Loucy (cell line): ENCODE results near the gene JAG2.

Experiments
- EZH2phosphoT487 ChIP-seq: fragments of 200-600 bp; IDR thresholded peaks from 2 replicates; pipeline ENCODE4 v1.6.1; 2018; ENCODE audit warnings: antibody characterized with exemption, mild to moderate bottlenecking, moderate library complexity, borderline replicate concordance
- TF ChIP-seq, protein P1 (sequence below): fragments of 200-600 bp; sonication (generic); conservative IDR thresholded peaks from 2 replicates; pipeline ENCODE4 v1.5.1; 2014; ENCODE audit warnings: mild to moderate bottlenecking, antibody characterized with exemption, low read length

DNA sequence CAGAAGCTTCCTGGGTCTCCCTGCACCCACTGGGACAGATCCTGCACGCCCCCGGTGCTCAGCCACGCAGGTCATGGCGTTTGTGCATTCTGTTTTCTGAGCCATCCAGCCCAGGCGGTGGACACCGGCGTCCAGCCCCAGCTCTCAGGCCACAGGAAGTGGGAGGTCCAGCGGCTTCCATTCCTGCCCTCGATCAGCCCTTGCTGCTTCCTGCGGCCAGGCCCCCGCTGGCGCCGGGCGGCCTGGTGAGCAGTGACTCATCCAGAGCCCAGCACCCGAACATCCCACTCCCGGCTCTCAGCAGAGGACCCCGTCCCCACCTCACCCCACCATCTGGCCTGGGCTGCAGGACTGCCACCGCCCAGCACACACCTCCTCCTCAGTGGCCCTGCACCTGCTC, 30.5 kb upstream of the JAG2 start:
- TF ChIP-seq, protein P1, sequence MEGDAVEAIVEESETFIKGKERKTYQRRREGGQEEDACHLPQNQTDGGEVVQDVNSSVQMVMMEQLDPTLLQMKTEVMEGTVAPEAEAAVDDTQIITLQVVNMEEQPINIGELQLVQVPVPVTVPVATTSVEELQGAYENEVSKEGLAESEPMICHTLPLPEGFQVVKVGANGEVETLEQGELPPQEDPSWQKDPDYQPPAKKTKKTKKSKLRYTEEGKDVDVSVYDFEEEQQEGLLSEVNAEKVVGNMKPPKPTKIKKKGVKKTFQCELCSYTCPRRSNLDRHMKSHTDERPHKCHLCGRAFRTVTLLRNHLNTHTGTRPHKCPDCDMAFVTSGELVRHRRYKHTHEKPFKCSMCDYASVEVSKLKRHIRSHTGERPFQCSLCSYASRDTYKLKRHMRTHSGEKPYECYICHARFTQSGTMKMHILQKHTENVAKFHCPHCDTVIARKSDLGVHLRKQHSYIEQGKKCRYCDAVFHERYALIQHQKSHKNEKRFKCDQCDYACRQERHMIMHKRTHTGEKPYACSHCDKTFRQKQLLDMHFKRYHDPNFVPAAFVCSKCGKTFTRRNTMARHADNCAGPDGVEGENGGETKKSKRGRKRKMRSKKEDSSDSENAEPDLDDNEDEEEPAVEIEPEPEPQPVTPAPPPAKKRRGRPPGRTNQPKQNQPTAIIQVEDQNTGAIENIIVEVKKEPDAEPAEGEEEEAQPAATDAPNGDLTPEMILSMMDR, result no peak
- TF ChIP-seq EZH2phosphoT487, result no peak
